H1 (cell line): ENCODE measurements around the gene C17orf100. TPM values are rescaled to one million over a fixed set of nuclear protein-coding genes. Genes with fewer than 3 reads are reported as not detected.

ENCODE experiments used
- ASH2L ChIP-seq: fragments of 200-600, 300-600 bp; sonication (generic); IDR thresholded peaks from one replicate; pipeline ENCODE4 v1.7.1; 2017; ENCODE audit warnings: low read length
- ATF3 ChIP-seq: IDR thresholded peaks from 2 replicates; pipeline ENCODE4 v1.6.1; 2011; ENCODE audit warnings: low read depth, mild to moderate bottlenecking, low read length; ENCODE audit not compliant: insufficient read depth
- BACH1 ChIP-seq: IDR thresholded peaks from 2 replicates; pipeline ENCODE4 v1.6.1; 2012; ENCODE audit warnings: low read length, improper control_type of control experiment
- BCL11A ChIP-seq, 2 experiments: IDR thresholded peaks; one replicate each; pipeline ENCODE4 v1.6.1; 2011; ENCODE audit warnings: low read depth in 2 of 2, low read length in 2 of 2, mild to moderate bottlenecking in 2 of 2
- CBX8 ChIP-seq: fragments of 300-800, 300-1000 bp; sonication (generic); IDR thresholded peaks from 2 replicates; pipeline ENCODE4 v1.7.1; 2016; ENCODE audit warnings: low read depth, low read length, borderline replicate concordance
- CHD1 ChIP-seq: IDR thresholded peaks from 2 replicates; pipeline ENCODE4 v1.6.1; 2012; ENCODE audit warnings: low read depth, low read length, improper control_type of control experiment
- CHD7 ChIP-seq: fragments of 300-600 bp; sonication (generic); IDR thresholded peaks from 2 replicates; pipeline ENCODE4 v1.7.1; 2012; ENCODE audit warnings: low read length, moderate library complexity, mild to moderate bottlenecking, inconsistent platforms; ENCODE audit not compliant: insufficient replicate concordance
- GTF2F1 ChIP-seq: IDR thresholded peaks from 2 replicates; pipeline ENCODE4 v1.6.1; 2012; ENCODE audit warnings: low read depth, low read length, improper control_type of control experiment, borderline replicate concordance
- KDM1A ChIP-seq: fragments of 200-600, 300-600 bp; sonication (generic); IDR thresholded peaks from 2 replicates; pipeline ENCODE4 v1.7.1; 2016; ENCODE audit warnings: mild to moderate bottlenecking, low read length, borderline replicate concordance
- RFX5 ChIP-seq: IDR thresholded peaks from 2 replicates; pipeline ENCODE4 v1.6.1; 2011; ENCODE audit warnings: low read depth, low read length, improper control_type of control experiment, borderline replicate concordance
- TAF1 ChIP-seq: IDR thresholded peaks from 2 replicates; pipeline ENCODE4 v1.6.1; 2011; ENCODE audit warnings: mild to moderate bottlenecking, low read depth, low read length
- TCF12 ChIP-seq: IDR thresholded peaks from 2 replicates; pipeline ENCODE4 v1.6.1; 2011; ENCODE audit warnings: low read depth, mild to moderate bottlenecking, low read length
- polyA plus RNA-seq, 7 experiments: library from polyadenylated mRNA; depleted of rRNA in 3 of 7; stranded (reverse) in 5 of 7; unstranded in 2 of 7; fragments of >200 nt in 5 of 7; fragments of 200-250 nt in 2 of 7; gene quantifications; 1 replicate in 5 of 7; 2 replicates in 1 of 7; 4 replicates in 1 of 7; pipeline versions ENCODE4 v1.2.1 to v1.2.3, GENCODE V29; 2011 to 2013; ENCODE audit warnings: missing spikeins in 2 of 7, mixed read lengths in 2 of 7
- total RNA-seq: library from RNA; stranded (reverse); fragmentation: NEBNext Ultra II Directional; extraction: Animal tissue kit (Norgen Biotek cat#: 25700); gene quantifications from 2 replicates; pipeline ENCODE4 v1.2.1, GENCODE V29; 2021

Gene C17orf100
- total and polyA plus RNA-seq, 2 of the 8 experiments (the other 6 are each of a cell fraction or from before 2014, with no cell fraction given): 2.1 to 2.8 TPM

GRCh38 chr17:6639014-6639585 lies 12.5 kb upstream of the C17orf100 start (continued):
- no peak for TF ChIP-seq CHD7
- TF ChIP-seq CBX8: no peak
- TF ChIP-seq CHD1: no peak
- no peak for TF ChIP-seq ATF3
- no peak for TF ChIP-seq ASH2L
- TF ChIP-seq RFX5: no peak
- TF ChIP-seq BCL11A (IDR thresholded peaks at IDR 0.05; ENCODE audit: low read depth in 2 of 2, low read length in 2 of 2): no peak
- no peak for TF ChIP-seq TAF1
- no peak for TF ChIP-seq TCF12
- no peak for TF ChIP-seq BACH1
- TF ChIP-seq KDM1A: no peak
- TF ChIP-seq GTF2F1: no peak
